Subcutaneous adipose tissue (tissue), 4 donors: Measurements from ENCODE around the gene PPDPF. TPM values are rescaled to one million over a fixed set of nuclear protein-coding genes. Genes with fewer than 3 reads are reported as not detected.

Experiments
- total RNA-seq, 4 donors: library from RNA; depleted of rRNA; stranded (reverse); fragments of >200 nt; gene quantifications; one replicate each; pipeline ENCODE4 v1.1.0, GENCODE V29; 2016
- TF ChIP-seq, protein P1 (sequence below): fragments of 450-650 bp; IDR thresholded peaks from one replicate; pipeline ENCODE4 v1.5.1; 2016; ENCODE audit warnings: low read depth, mild to moderate bottlenecking, control low read depth, antibody characterized with exemption, moderate library complexity

PPDPF gene
- total RNA-seq, 4 donors from 2014 or later: 46.9 to 135 (median 63.2) TPM

DNA sequence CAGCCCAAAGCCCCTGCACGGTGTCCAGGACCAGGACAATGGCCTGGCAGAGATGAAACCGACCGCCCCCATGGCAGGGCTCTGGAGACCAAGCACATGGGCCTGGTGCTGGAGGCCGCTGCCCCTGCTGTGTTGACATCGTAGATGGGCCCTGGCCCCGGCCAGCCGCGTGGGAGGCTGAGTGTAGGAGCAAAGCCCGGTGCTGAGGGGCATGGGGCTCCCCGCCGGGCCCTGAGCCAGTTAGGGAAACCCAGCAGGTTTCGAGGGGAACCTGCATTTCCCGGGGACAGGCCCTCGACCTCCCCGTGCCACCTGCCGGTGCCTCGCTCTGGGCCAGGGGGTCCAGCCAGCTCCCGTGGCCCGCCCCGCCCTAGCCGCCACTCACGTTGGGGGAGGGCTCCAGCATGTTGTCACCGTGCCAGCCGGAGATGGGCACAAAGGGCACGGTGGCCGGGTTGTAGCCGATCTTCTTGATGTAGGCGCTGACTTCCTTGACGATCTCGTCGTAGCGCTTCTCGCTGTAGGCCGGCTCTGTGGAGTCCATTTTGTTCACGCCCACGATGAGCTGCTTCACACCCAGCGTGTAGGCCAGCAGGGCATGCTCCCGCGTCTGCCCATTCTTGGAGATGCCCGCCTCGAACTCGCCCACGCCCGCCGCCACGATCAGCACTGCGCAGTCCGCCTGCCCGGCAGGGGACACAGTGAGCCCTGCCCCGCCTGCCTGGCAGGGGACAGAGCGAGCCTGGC is 26.0 kb upstream of the PPDPF start:
- TF ChIP-seq, protein P1, sequence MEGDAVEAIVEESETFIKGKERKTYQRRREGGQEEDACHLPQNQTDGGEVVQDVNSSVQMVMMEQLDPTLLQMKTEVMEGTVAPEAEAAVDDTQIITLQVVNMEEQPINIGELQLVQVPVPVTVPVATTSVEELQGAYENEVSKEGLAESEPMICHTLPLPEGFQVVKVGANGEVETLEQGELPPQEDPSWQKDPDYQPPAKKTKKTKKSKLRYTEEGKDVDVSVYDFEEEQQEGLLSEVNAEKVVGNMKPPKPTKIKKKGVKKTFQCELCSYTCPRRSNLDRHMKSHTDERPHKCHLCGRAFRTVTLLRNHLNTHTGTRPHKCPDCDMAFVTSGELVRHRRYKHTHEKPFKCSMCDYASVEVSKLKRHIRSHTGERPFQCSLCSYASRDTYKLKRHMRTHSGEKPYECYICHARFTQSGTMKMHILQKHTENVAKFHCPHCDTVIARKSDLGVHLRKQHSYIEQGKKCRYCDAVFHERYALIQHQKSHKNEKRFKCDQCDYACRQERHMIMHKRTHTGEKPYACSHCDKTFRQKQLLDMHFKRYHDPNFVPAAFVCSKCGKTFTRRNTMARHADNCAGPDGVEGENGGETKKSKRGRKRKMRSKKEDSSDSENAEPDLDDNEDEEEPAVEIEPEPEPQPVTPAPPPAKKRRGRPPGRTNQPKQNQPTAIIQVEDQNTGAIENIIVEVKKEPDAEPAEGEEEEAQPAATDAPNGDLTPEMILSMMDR: no peak

DNA sequence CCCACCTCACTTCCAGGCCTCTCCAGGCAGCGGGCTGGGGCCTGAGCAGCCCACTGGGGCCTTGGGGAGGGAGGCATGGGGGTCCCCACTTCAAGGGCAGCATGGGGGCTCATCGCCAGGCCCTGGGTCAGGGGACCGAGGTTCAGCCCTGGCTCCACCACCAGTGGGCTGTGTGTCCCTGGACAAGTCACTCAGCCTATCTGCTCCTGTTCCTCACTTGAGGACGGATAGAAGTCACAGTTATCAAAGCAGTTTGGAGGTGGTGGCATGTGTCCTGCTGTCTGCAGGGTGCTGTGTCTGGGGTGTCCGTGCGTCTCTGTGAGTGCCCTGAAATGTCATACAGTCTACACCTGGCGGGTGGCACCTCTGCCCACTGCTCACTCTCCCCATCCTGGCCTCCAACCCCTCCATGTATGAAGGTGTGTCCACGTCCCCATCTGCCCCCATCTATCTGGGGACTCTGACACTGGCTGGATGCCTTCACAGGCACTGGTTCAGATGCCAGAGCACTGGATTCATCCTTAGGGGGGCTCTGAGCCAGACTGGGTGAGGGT is 25.3 kb upstream of the PPDPF start:
- TF ChIP-seq, protein P1: no peak

DNA sequence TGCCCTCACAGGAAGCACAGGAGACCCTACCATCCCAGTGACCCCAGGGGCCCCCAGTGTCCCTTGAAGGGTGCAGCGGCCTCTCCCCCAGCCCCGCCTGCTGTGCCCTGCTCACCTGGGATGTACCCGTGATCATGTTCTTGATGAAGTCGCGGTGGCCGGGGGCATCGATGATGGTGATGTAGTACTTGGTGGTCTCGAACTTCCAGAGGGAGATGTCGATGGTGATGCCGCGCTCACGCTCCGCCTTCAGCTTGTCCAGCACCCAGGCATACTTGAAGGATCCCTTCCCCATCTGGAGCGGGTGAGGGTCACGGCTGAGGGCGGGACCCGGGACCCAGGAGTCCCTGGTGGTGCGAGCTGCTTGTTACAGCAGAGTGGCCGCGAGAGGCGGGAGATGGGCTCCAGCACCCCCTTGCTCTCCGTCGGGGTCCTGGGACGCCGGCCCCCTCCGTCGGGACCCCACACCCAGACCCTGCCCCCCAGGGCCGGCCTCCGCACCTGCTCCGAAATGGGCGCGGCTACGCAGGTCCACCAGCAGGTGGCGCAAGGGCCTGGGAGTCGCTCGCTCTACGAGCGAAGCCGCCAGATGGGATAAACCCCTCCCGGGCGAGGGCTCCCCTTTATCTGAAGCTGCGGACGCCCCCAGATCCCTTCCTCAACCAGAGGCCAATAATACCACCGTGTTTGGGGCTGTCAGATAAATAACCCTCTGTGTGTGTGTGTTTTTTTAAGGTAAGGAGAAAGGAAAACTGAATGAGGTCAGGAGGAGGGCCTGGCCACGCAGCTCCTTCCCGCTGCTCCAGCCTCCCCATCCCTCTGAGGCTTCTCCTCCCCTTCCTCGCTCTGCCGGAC is 24.6 kb upstream of the PPDPF start:
- TF ChIP-seq, protein P1: no peak

DNA sequence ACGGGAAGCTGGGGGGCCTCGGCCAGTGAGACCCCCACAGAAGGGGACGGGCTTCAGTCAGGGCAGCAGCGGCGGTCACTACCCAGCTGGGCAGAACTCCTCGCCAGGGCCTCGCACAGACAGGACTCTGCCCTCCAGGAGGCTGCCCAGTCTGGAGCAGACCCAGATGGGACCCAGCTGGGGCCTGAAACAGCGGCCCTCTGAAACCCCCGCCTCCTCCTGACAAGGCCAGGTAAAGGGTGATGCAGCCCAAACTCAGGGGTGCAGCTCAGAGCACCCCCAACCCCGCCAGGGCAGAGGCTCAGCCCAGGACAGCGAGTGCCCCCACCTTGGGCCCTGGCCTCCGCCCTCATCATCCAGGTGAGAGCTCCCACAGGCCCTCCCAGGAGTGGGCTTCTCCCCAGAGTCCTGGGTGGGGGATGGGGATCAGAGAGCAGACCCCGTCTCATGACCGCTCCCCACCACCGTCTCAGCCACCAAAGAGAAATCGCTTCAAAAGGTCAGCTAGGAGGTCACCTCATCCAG is 23.9 kb upstream of the PPDPF start:
- TF ChIP-seq, protein P1: no peak

DNA sequence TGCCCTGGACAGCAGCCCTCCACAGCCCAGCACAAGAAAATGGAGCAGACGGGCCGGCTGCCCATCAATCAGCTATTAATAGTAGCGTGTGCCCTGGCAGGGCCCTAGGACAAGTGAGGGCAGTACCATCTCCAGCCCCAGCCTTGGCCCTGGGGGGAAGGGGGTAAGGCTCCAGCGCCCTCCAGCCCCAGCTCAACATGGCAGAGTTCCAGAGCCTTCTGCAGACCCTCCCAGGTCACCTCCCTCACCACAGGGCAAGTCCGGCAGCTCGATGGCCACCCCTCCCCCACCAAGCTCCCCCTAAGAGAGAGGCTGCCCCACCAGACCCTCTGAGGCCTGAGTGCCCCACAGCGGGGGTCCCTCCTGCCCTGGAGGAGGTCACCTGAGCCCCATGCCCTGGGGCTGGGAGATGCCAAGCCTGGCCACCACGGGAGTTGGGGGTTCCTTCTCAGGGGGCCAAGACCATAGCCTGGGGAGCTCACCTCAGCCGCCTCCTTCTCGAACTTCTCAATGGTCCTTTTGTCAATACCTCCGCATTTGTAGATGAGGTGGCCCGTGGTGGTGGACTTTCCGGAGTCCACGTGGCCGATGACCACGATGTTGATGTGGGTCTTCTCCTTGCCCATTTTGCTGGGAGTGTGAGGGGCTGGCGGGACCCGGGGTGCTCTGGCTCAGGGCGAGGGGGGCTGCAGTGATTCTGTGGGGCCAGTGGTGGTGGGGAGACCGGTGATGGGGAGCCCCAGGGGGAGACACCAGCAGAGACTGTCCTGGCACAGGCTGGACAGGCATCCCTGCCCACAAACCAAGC is 23.2 kb upstream of the PPDPF start:
- TF ChIP-seq, protein P1: no peak

DNA sequence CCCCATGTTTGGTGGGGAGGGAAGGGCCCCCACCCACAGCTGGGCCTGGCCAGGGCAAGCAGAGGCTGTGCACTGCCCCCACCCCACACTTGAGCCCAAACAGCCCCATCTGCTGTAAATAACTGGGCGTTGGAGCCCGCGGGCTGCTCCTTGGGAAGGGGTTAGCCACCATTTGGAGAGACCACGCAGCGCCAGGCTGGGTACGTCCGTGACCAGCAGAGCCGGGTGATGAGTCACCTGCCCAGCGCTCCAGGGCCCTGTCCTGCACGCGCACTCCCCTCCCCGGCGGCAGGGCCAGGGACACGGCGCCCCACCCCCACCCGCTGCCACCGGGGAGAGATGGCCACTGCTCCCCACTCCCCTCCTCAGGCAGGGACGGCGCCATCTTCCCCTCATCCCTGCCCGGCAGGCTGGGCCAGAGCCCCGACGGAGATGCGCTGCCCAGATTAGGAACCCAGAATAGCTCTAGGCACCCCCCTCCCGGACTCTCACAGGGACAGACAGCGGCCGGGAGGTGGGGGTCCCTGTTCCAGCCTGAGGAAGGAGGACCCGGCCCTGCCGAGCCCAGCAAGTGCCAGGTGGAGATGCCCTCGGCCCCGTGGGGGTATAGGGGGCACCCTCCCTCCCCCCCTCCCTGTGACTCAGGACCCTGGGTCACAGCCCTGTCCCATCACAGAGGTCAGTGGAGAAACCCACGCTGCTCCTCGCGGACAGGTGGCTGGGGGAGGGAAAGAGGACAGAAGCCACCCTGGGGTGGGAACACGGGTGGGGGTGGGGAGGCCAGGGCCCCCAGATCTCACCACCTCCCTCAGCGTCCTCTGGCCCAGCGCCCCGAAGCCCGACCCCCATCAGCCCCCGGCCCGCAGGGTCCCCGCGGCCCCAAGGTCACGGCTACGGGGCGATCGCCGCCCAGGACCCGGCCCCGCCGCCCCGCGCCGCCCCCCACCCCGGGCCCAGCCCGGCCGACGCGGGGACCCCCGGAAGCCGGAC is 22.3 kb upstream of the PPDPF start:
- TF ChIP-seq, protein P1: no peak
